ENCODE data around the gene CLTA.
"Not testable (repeated sequence)": the region's sequence is repeated elsewhere in the genome, so short reads cannot be mapped to it uniquely, and the experiment has no call there.

The CLTA gene

GRCh38 chr9:36158917-36159316, 31.8 kb upstream of the CLTA start:
- DNase-seq (ENCODE audit: low read depth in 2 of 2): no peak

GRCh38 chr9:36159509-36159908, 31.2 kb upstream of the CLTA start:
- DNase-seq (ENCODE audit: low read depth in 2 of 2): not testable (repeated sequence)

GRCh38 chr9:36160126-36160525, 30.6 kb upstream of the CLTA start:
- not testable (repeated sequence) for DNase-seq (ENCODE audit: low read depth in 2 of 2)

GRCh38 chr9:36161187-36161586, 29.5 kb upstream of the CLTA start:
- DNase-seq (ENCODE audit: low read depth in 2 of 2): no peak

- DNase-seq (ENCODE audit: low read depth in 2 of 2): no peak
Observed at GRCh38 chr9:36162211-36162738, 28.4 kb upstream of the CLTA start.

GRCh38 chr9:36163049-36163785, 27.5 kb upstream of the CLTA start:
- no peak for DNase-seq (ENCODE audit: low read depth in 2 of 2)

GRCh38 chr9:36163786-36164170, 26.9 kb upstream of the CLTA start:
- no peak for DNase-seq (ENCODE audit: low read depth in 2 of 2)

GRCh38 chr9:36164372-36164771, 26.3 kb upstream of the CLTA start:
- DNase-seq (ENCODE audit: low read depth in 2 of 2): no peak

GRCh38 chr9:36164989-36165388, 25.7 kb upstream of the CLTA start:
- DNase-seq (ENCODE audit: low read depth in 2 of 2): no peak

- no peak for DNase-seq (ENCODE audit: low read depth in 2 of 2)
Observed at GRCh38 chr9:36165826-36166167, 24.9 kb upstream of the CLTA start.

GRCh38 chr9:36166168-36166927, 24.4 kb upstream of the CLTA start:
- DNase-seq (ENCODE audit: low read depth in 2 of 2): peak; percentile 71

GRCh38 chr9:36169166-36169565, 21.6 kb upstream of the CLTA start, which contains the start of gene CCIN:
Gene CCIN, plus strand, starts transcription at chr9:36169388. Its CDS starts 115 bp downstream, at chr9:36169503.
- no peak for DNase-seq (ENCODE audit: low read depth in 2 of 2)

- DNase-seq (ENCODE audit: low read depth in 2 of 2): no peak
Observed at GRCh38 chr9:36169708-36170107, 21.0 kb upstream of the CLTA start.

GRCh38 chr9:36170531-36170930, 20.2 kb upstream of the CLTA start:
- no peak for DNase-seq (ENCODE audit: low read depth in 2 of 2)

GRCh38 chr9:36173861-36174260, 16.9 kb upstream of the CLTA start:
- DNase-seq (ENCODE audit: low read depth in 2 of 2): no peak

GRCh38 chr9:36174271-36174670, 16.4 kb upstream of the CLTA start:
- no peak for DNase-seq (ENCODE audit: low read depth in 2 of 2)

GRCh38 chr9:36174731-36175130, 16.0 kb upstream of the CLTA start:
- no peak for DNase-seq (ENCODE audit: low read depth in 2 of 2)

- DNase-seq (ENCODE audit: low read depth in 2 of 2): not testable (repeated sequence)
Observed at GRCh38 chr9:36175209-36175608, 15.5 kb upstream of the CLTA start.

GRCh38 chr9:36176496-36176895, 14.2 kb upstream of the CLTA start:
- not testable (repeated sequence) for DNase-seq (ENCODE audit: low read depth in 2 of 2)

GRCh38 chr9:36177571-36177970, 13.2 kb upstream of the CLTA start:
- no peak for DNase-seq (ENCODE audit: low read depth in 2 of 2)

GRCh38 chr9:36180243-36180642, 10.5 kb upstream of the CLTA start:
- not testable (repeated sequence) for DNase-seq (ENCODE audit: low read depth in 2 of 2)

GRCh38 chr9:36187414-36187813, 3.3 kb upstream of the CLTA start:
- DNase-seq (ENCODE audit: low read depth in 2 of 2): no peak

- DNase-seq (ENCODE audit: low read depth in 2 of 2): no peak
Observed at GRCh38 chr9:36188212-36188611, 2.5 kb upstream of the CLTA start.

Data from stimulated activated CD8-positive, alpha-beta memory T cell treated with anti-CD3 and anti-CD28 coated beads, Interleukin-2, amount 100 ng/mL, for 1 hour (primary cell).